K562 (cell line): Measurements from ENCODE around the gene USP11. TPM values are rescaled to one million over a fixed set of nuclear protein-coding genes. Genes with fewer than 3 reads are reported as not detected.

ENCODE experiments used
- ATF7 ChIP-seq: fragments of 450-650 bp; IDR thresholded peaks from 2 replicates; pipeline ENCODE4 v1.7.1; 2014; ENCODE audit warnings: mild to moderate bottlenecking, moderate library complexity
- BCOR ChIP-seq: fragments of 450-650 bp; IDR thresholded peaks from 2 replicates; pipeline ENCODE4 v1.6.1; 2016
- NCOA1 ChIP-seq: fragments of 450-650 bp; IDR thresholded peaks from 2 replicates; pipeline ENCODE4 v1.6.1; 2016; ENCODE audit warnings: low read depth
- polyA plus RNA-seq, 8 experiments: library from polyadenylated mRNA; depleted of rRNA in 4 of 8; stranded (reverse) in 5 of 8; unstranded in 3 of 8; fragments of >200 nt; fragmentation: Nextera tagmentation in 2 of 8; fragmentation: Illumina TruSeq in 1 of 8; extraction: Ambion mirVana in 2 of 8; extraction: Trizol in 1 of 8; gene quantifications; 2 replicates each; pipeline versions ENCODE4 v1.2.1 to v1.2.3, GENCODE V29; 2011 to 2014; ENCODE audit warnings: inconsistent platforms in 1 of 8, missing spikeins in 1 of 8
- total RNA-seq, 7 experiments: library from RNA; depleted of rRNA in 6 of 7; stranded (reverse); fragments of >200 nt in 6 of 7; fragmentation: Illumina TruSeq in 2 of 7; extraction: Trizol in 2 of 7; gene quantifications; 2 replicates each; pipeline versions ENCODE4 v1.2.1 to v1.2.3, GENCODE V29; 2011 to 2021; ENCODE audit warnings: low replicate concordance in 1 of 7
- TF ChIP-seq, protein P1 (sequence below): sonication (generic); formaldehyde crosslinking; IDR thresholded peaks from 2 replicates; pipeline ENCODE4 v1.8.0; 2022; ENCODE audit warnings: missing genetic modification reagents, mild to moderate bottlenecking, borderline replicate concordance
- TF ChIP-seq, protein P2 (sequence below): fragments of 450-650 bp; IDR thresholded peaks from 2 replicates; pipeline ENCODE4 v1.7.1; 2018; ENCODE audit warnings: mild to moderate bottlenecking, low read depth; ENCODE audit not compliant: partially characterized antibody

The USP11 gene
- total and polyA plus RNA-seq, 9 of the 15 experiments (the other 6 are each of a cell fraction or from before 2014, with no cell fraction given): 2.5 to 29.0 (median 11.7) TPM

GRCh38 chrX:47218280-47218919, 14.4 kb upstream of the USP11 start, which contains the start of gene CDK16 (continued):
- TF ChIP-seq, protein P1, sequence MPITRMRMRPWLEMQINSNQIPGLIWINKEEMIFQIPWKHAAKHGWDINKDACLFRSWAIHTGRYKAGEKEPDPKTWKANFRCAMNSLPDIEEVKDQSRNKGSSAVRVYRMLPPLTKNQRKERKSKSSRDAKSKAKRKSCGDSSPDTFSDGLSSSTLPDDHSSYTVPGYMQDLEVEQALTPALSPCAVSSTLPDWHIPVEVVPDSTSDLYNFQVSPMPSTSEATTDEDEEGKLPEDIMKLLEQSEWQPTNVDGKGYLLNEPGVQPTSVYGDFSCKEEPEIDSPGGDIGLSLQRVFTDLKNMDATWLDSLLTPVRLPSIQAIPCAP (CRISPR knock-in tag): no peak
- TF ChIP-seq BCOR (peak; percentile 48; the same call in 1 of the 2 replicates), NCOA1 (0 out of 2 replicates have a peak, but pooled peaks have one; percentile 47), ATF7 (peak; percentile 100)
- TF ChIP-seq, protein P2, sequence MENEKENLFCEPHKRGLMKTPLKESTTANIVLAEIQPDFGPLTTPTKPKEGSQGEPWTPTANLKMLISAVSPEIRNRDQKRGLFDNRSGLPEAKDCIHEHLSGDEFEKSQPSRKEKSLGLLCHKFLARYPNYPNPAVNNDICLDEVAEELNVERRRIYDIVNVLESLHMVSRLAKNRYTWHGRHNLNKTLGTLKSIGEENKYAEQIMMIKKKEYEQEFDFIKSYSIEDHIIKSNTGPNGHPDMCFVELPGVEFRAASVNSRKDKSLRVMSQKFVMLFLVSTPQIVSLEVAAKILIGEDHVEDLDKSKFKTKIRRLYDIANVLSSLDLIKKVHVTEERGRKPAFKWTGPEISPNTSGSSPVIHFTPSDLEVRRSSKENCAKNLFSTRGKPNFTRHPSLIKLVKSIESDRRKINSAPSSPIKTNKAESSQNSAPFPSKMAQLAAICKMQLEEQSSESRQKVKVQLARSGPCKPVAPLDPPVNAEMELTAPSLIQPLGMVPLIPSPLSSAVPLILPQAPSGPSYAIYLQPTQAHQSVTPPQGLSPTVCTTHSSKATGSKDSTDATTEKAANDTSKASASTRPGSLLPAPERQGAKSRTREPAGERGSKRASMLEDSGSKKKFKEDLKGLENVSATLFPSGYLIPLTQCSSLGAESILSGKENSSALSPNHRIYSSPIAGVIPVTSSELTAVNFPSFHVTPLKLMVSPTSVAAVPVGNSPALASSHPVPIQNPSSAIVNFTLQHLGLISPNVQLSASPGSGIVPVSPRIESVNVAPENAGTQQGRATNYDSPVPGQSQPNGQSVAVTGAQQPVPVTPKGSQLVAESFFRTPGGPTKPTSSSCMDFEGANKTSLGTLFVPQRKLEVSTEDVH: peak; percentile 29
